Measurements from ENCODE around the gene ANAPC7. TPM values are rescaled to one million over a fixed set of nuclear protein-coding genes. Genes with fewer than 3 reads are reported as not detected.

The ANAPC7 gene
- total RNA-seq, 4 donors from 2014 or later, result 28.4 to 42.0 (median 37.3) TPM

DNA sequence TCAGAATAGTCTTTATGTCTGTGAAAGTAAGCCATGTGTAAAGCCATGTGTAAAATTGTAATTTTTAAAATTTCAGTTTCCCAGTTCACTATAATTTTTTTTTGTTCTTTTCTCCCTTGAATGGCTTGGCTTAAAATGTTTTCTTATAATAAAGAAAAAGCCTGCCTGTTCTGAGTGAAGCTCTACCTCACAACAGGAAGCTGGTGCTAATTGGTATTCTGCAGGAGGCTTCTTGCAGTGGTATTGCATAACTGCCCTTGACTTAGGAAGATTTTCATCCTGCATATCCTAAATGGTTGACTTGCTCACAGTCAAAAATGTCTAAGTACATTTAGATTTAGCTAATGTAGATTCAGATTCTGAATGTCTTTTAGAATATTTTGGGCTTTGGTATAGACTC, 73.0 kb downstream of the ANAPC7 start:
- no peak overlapping the region for H3K4me3 ChIP-seq (ENCODE audit: low read depth, poor library complexity, severe bottlenecking)
- intact Hi-C loops (cut with DNase I; ENCODE audit: low total_unique reads), result no loop called here
- TF ChIP-seq POLR2A (IDR thresholded peaks at IDR 0.05), result no peak
- TF ChIP-seq, protein P1, sequence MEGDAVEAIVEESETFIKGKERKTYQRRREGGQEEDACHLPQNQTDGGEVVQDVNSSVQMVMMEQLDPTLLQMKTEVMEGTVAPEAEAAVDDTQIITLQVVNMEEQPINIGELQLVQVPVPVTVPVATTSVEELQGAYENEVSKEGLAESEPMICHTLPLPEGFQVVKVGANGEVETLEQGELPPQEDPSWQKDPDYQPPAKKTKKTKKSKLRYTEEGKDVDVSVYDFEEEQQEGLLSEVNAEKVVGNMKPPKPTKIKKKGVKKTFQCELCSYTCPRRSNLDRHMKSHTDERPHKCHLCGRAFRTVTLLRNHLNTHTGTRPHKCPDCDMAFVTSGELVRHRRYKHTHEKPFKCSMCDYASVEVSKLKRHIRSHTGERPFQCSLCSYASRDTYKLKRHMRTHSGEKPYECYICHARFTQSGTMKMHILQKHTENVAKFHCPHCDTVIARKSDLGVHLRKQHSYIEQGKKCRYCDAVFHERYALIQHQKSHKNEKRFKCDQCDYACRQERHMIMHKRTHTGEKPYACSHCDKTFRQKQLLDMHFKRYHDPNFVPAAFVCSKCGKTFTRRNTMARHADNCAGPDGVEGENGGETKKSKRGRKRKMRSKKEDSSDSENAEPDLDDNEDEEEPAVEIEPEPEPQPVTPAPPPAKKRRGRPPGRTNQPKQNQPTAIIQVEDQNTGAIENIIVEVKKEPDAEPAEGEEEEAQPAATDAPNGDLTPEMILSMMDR (IDR thresholded peaks at IDR 0.05), result no peak
- DNase-seq (ENCODE audit: low spot score in 2 of 2), result no peak

DNA sequence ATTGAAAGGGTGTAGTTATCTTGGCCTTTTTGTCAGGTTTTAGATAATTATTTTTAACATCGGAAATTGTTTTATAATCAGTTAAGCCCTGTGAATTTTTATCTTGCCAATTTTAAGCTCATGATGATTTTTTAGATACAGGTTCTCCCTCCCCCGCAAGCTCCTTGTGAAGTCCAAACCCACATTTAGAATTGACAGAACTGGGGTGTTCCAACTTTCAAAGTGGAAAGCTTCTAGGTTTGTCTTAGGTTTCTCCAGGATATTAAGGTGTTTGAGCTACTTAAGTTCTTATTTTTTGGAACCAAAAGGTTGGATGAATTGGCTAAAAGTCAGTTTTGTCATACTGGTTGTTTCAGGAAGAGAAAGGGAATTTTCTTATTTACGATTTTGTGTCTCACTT, 73.4 kb downstream of the ANAPC7 start:
- intact Hi-C loops (cut with DNase I; ENCODE audit: low total_unique reads), result no loop called here
- TF ChIP-seq, protein P1 (IDR thresholded peaks at IDR 0.05), result no peak
- no peak for TF ChIP-seq POLR2A (IDR thresholded peaks at IDR 0.05)
- no peak for DNase-seq (ENCODE audit: low spot score in 2 of 2)
- 76 to 82% methylated on average over 3 of the region's 3 CpGs for WGBS, 2 donors
- no peak overlapping the region for H3K4me3 ChIP-seq (ENCODE audit: low read depth, poor library complexity, severe bottlenecking)

DNA sequence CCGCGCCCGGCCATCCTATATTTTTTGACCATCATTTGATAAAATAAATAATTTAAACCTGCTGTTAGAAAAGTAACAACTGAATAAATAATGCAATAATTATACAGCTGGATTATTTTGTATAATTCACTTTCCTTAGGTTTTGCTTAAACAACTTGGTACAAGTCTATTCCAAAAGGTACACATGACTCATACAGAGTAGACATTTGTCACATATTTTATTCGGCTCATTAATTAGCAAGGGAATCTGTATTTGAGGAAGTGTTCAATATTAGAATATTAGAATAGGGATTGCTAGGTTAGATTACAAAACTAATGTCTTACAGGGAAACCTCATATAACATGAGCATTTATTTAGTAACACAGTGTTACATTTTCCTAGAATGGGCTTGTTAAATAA, 73.8 kb downstream of the ANAPC7 start:
- no peak overlapping the region for H3K4me3 ChIP-seq (ENCODE audit: low read depth, poor library complexity, severe bottlenecking)
- TF ChIP-seq POLR2A (IDR thresholded peaks at IDR 0.05), result no peak
- TF ChIP-seq, protein P1 (IDR thresholded peaks at IDR 0.05), result no peak
- intact Hi-C loops (cut with DNase I; ENCODE audit: low total_unique reads), result loop anchor here (5.0 kb wide), 1 partner anchor 622 kb away; no protein-coding TSS in a partner anchor
- no peak for DNase-seq (ENCODE audit: low spot score in 2 of 2)
- WGBS, 2 donors, result 86 to 87% methylated on average over 4 of the region's 4 CpGs

Other genes starting within 250 kb of the ANAPC7 start
- 100 to 1,000 TPM in 2 of 4 donors, 10 to 100 TPM in 2; 61.9 to 103 (median 86.1) TPM for gene ATP2A2, start 122.5 kb downstream of the ANAPC7 start, total RNA-seq
- gene ARPC3, start 46.6 kb upstream of the ANAPC7 start, total RNA-seq, result 100 to 1,000 TPM; 157 to 319 (median 257) TPM
- gene GPN3, start 64.5 kb upstream of the ANAPC7 start, total RNA-seq, result 10 to 100 TPM; 12.2 to 16.2 (median 14.5) TPM
- 1 to 10 TPM in 1 of 4 donors, under 1 TPM in 3; 0.30 to 1.9 (median 0.85) TPM for gene FAM216A, start 65.1 kb upstream of the ANAPC7 start, total RNA-seq
- gene VPS29, start 98.4 kb upstream of the ANAPC7 start, total RNA-seq, result 10 to 100 TPM; 54.6 to 93.4 (median 61.9) TPM
- 1 to 10 TPM in 1 of 4 donors, under 1 TPM in 2, not detected in 1; 0.49 to 1.0 (median 0.63) TPM for gene RAD9B, start 98.6 kb upstream of the ANAPC7 start, total RNA-seq
- 10 to 100 TPM; 19.6 to 29.8 (median 26.0) TPM for gene PPTC7, start 179.6 kb upstream of the ANAPC7 start, total RNA-seq
- gene TCTN1, start 210.4 kb upstream of the ANAPC7 start, total RNA-seq, result 10 to 100 TPM; 18.6 to 44.8 (median 24.7) TPM

Data from lower leg skin (tissue), 4 donors.